VCaP (cell line): Measurements from ENCODE around the gene MLLT10.
"Not testable (repeated sequence)": the region's sequence is repeated elsewhere in the genome, so short reads cannot be mapped to it uniquely, and the experiment has no call there.

Experiments used
- H3K27ac ChIP-seq: fragments of 450-650 bp; 2 replicates; pipeline ENCODE4 v1.5.1; 2017
- CTCF ChIP-seq: fragments of 450-650 bp; conservative IDR thresholded peaks from 2 replicates; pipeline ENCODE4 v1.5.1; 2017; ENCODE audit warnings: mild to moderate bottlenecking, moderate library complexity

MLLT10 gene

GRCh38 chr10:21617267-21617666 is 83.2 kb downstream of the MLLT10 start:
- H3K27ac ChIP-seq = no peak overlapping the region
- TF ChIP-seq CTCF = no peak

- no peak for TF ChIP-seq CTCF
Measured at GRCh38 chr10:21623291-21623690, 89.3 kb downstream of the MLLT10 start.

GRCh38 chr10:21624421-21624820 is 90.4 kb downstream of the MLLT10 start:
- H3K27ac ChIP-seq = not testable (repeated sequence)

More at GRCh38 chr10:21623291-21623690, 89.3 kb downstream of the MLLT10 start:
- no peak overlapping the region for H3K27ac ChIP-seq

- no peak for TF ChIP-seq CTCF
- no peak overlapping the region for H3K27ac ChIP-seq
Measured at GRCh38 chr10:21624951-21625350, 90.9 kb downstream of the MLLT10 start.

GRCh38 chr10:21625623-21626229 is 91.7 kb downstream of the MLLT10 start:
- no peak overlapping the region for H3K27ac ChIP-seq
- no peak for TF ChIP-seq CTCF

- TF ChIP-seq CTCF = no peak
- no peak overlapping the region for H3K27ac ChIP-seq
Measured at GRCh38 chr10:21626457-21627161, 92.6 kb downstream of the MLLT10 start.

GRCh38 chr10:21627331-21627730 is 93.3 kb downstream of the MLLT10 start:
- H3K27ac ChIP-seq = peak overlapping the region; percentile 18; the same call in 1 of the 2 replicates
- no peak for TF ChIP-seq CTCF

- peak overlapping the region; percentile 18; the same call in 1 of the 2 replicates for H3K27ac ChIP-seq
- no peak for TF ChIP-seq CTCF
Measured at GRCh38 chr10:21628023-21628422, 94.0 kb downstream of the MLLT10 start.

- not testable (repeated sequence) for H3K27ac ChIP-seq
Measured at GRCh38 chr10:21628645-21629044, 94.6 kb downstream of the MLLT10 start.
